Muscle of back (tissue), 13 donors: ENCODE data around the gene MT1B. TPM values are rescaled to one million over a fixed set of nuclear protein-coding genes. Genes with fewer than 3 reads are reported as not detected.
A peak's percentile ranks its signal among the peaks of the same experiment; 100 is the strongest.

ENCODE experiments used
- DNase-seq, 3 donors: peaks; one replicate each; pipeline versions ENCODE4 v3.0.0 to v3.0.0-alpha.2; 2013
- long read RNA-seq, 9 donors: transcript quantifications; one replicate each; lab custom pipeline, GENCODE V29; 2026
- polyA plus RNA-seq, 10 donors: library from polyadenylated mRNA; unstranded; fragments of 120-200 nt; gene quantifications; one replicate each; pipeline ENCODE4 v1.2.1, GENCODE V29; 2013; ENCODE audit not compliant: insufficient read length in 10 of 10

The MT1B gene
- under 1 TPM in 2 of 10 donors, not detected in 8; 0.38 to 0.46 TPM for polyA plus RNA-seq
- long read RNA-seq, donor 1: 0 reads
- long read RNA-seq, donor 2: 0 reads
- long read RNA-seq, donor 3: 0 reads
- long read RNA-seq, donor 4: 0 reads
- long read RNA-seq, donor 5: 0 reads
- long read RNA-seq, donor 6: 0 reads
- long read RNA-seq, donor 7: 0 reads
- long read RNA-seq, donor 8: 0 reads
- long read RNA-seq, donor 9: 0 reads

DNA sequence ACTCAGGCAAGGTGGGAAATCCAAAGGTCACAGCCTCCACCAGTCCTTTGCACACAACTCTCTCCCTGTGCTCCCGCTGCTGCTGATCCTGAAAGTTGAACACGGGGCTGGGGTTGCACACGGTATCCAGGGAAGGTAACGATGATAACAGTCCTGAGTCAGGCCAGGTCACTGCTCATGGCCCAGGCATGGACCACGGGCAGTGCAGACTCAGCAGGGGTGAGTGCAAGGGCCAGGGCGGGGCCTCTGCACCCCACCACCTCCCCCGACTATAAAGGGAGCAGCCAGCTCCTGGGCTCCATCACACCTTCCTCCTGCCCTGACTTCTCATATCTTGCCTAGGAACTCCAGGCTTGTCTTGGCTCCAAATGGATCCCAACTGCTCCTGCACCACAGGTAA lies at the start of gene MT1B:
Gene MT1B (plus strand): TSS at position 301 of the 400 bp plus-strand sequence. CDS start 68 bp downstream, at position 369.
- DNase-seq: no peak

DNA sequence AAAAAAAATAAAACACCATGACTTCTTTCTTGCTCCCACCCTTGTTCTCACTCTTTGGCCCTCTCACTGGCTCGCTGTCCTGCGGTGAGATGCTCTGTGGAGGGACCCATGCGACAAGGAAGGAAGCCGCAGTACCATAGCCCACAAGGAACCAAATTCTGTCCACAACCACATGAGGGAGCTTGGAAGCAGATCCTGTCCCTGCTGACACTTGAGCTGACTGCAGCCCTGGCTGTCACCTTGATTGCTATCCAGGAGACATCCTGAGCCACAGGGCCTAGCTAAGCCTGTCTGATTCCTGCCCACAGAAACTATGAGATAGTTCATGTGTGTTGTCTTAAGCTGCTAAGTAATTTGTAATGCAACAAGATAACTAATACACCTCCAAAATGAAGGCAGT lies 48.1 kb upstream of the MT1B start:
- peak in 2 of 3 donors; percentile 23 to 42 for DNase-seq

DNA sequence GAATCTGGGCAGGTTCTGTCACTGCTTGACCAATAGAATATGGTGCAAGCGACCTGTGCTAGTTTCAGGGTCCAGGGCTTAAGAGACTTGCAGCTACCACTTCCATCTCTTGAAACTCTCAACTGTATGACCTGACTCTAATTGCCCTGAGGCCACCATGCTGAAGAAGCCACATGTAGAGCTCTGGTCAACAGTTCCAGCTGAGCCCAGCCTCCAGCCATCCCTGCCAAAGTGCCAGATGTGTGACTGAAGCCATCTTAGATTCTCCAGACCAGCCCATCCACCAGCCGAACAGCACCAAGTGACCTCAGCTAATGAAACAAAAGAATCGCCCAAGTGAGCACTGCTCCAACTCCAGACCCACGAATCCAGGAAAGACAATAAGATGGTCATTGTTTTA lies 46.7 kb upstream of the MT1B start:
- no peak for DNase-seq

DNA sequence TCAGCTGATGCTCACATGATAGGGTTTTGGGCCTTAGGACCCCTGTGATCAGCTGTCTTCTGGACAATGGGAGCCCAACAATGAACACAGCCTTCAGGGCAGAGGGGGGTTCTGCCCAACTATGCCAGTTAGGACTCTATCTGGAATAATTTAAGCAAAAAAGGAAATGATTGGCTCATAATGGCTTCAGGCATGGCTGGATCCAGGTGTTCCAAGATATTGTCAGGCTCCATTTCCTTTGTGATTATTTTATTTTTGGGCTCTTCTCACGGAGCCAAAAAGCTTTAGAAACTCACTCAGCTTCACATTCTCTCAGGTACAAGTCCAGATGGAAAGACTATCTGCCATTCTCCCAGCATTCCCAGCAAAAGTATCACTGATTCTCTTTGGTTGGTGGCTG lies 46.2 kb upstream of the MT1B start:
- DNase-seq: no peak

DNA sequence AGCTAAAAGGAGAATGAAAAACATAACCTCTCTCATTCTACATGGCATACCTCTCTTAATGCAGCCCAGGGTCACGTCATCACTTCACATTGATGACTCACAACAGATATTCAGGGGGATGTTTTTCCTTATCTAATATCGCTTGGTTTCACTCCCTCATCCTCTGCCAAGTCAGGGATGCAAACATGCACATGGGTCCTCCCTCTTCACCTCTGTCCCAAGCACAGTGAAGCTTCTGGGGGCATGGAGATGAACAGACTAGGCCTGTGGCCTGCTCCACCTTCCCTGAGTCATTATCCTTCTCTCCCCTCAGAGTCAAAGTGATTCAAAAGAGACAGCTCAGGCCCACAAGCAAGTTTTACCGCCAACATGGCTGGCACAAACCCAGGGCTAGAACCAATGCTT lies 45.6 kb upstream of the MT1B start:
- DNase-seq: no peak

DNA sequence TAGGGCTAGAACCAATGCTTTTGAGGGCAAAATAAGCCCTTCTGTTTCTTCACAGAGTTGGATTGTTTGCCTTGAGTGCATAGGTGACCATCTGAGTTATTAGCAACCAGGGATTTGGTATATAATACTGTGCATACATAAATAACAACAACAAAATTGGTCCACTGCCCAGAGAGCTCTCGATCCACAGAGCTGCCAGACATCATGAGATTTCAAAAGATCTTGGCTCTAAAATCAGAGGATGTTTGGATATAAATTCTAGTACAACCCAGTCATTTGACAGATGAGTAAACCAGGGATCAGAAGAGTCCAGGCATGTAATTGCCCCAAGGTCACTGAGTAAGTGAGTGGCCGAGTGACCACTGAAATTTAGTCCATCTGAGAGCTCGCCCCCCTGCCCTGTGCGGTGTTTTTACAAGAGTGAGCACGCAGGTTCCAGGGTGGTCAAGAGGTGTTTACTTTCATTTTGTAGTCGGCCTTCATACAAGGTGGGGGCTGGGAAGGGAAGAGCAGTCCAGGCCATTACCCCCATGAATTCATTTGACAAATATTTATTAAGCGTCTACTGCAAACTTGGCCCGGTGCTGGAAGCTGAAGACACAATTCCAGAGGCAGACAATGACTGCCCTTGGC lies 45.1 kb upstream of the MT1B start:
- peak in 2 of 3 donors; percentile 61 to 88 for DNase-seq

DNA sequence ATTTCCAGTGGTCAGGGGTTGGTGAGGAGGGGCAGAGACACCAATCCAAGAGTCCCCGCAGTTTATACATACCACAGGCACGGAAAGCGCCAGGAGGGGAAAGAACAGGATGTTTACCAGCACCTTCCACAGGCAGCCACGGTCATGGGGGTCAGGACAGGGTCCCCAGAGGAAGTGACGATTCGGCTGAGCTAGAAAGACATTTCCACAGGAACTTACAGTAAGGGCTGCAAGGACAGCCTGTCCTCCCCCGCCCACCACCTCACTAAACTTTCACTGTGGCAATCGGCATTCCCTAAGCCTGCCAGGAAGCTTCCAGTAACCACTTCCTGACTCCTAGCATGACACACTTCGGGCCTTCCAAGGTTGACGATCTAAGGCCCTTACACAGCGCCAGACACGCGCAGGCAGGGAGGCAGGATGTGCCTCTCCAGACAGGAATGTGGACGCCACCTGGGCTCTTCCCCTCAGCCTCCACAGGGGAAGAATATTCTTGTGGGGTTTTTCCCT lies 44.5 kb upstream of the MT1B start:
- peak; percentile 65 to 94 (median 85) for DNase-seq

DNA sequence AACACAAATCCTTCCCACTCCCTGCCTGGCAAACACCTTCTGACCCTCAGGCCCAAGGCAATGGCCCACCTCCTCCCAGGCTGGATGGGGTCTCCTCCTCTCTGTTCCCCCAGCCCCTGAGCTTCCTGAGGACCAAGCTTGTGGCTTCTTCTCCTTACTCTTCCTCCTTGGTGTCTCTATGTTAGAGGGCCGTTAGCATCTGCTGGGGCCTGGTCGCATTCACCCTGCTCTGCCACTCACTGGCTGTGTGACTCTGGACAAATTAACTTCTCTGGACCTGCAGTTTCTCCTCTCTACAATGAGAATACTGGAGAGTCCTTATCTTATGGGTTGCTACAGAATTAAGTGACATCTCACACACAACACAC lies 44.0 kb upstream of the MT1B start:
- DNase-seq: no peak

DNA sequence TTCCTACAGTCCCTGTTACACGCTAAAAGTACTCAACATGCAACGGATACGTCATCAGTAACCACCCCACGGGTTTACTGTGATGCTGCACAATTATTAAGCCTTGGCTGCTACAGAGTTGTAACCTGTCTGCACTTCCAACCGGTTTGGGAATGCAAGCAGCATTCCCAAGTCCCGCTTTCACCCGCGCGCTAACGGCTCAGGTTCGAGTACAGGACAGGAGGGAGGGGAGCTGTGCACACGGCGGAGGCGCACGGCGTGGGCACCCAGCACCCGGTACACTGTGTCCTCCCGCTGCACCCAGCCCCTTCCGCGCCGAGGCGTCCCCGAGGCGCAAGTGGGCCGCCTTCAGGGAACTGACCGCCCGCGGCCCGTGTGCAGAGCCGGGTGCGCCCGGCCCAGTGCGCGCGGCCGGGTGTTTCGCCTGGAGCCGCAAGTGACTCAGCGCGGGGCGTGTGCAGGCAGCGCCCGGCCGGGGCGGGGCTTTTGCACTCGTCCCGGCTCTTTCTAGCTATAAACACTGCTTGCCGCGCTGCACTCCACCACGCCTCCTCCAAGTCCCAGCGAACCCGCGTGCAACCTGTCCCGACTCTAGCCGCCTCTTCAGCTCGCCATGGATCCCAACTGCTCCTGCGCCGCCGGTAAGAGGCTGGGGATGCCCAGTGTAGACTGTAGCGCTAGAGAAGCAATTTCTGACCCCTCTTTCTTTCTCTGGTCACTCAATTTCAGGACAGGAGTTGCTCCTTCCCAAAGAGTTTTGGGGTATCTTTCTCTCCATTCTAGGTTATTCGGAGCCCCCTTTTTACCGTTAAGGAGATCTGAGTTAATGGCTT lies 43.4 kb upstream of the MT1B start, which contains the start of gene MT2A:
Gene MT2A (plus strand): TSS at position 542 of the 833 bp plus-strand sequence. CDS start 72 bp downstream, at position 614.
- DNase-seq: peak; percentile 95 to 97 (median 95)

DNA sequence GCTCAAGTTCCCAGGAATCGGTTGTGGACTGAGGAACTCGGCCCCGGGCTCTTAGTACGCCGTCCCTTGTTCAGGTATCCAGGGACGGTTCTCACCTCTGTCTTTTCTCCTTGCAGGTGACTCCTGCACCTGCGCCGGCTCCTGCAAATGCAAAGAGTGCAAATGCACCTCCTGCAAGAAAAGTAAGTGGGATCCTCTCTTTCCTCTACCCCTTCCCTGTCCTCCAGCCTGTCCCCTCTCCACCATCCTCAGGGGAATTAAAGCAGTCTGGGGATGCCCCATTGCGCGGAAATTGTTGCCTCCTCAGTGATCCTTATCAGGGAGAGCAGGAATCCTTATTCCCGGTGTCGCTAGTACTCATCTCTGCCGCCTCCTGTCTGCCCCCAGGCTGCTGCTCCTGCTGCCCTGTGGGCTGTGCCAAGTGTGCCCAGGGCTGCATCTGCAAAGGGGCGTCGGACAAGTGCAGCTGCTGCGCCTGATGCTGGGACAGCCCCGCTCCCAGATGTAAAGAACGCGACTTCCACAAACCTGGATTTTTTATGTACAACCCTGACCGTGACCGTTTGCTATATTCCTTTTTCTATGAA lies 42.7 kb upstream of the MT1B start:
- no peak for DNase-seq

DNA sequence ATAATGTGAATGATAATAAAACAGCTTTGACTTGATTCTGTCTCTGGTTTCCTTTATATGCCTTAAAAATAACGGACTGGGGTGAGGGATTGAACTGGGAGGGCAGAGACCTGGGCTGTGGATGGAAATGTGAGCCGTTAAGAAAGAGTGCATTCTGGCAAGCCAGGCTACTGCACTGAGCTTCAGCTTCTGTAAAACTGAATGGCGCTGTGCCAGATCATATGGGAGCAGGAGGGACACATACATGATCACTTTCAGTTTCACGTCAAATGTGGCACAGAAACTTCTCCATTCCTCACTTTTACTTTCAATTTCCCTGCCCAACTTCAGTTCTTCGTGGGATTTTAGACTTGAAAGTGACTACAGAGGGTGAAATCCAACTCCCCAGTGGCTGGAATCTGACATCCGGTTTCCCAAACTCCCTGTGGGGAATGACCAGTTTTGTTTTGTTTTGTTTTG lies 42.2 kb upstream of the MT1B start:
- DNase-seq: peak in 2 of 3 donors; percentile 81 to 89

DNA sequence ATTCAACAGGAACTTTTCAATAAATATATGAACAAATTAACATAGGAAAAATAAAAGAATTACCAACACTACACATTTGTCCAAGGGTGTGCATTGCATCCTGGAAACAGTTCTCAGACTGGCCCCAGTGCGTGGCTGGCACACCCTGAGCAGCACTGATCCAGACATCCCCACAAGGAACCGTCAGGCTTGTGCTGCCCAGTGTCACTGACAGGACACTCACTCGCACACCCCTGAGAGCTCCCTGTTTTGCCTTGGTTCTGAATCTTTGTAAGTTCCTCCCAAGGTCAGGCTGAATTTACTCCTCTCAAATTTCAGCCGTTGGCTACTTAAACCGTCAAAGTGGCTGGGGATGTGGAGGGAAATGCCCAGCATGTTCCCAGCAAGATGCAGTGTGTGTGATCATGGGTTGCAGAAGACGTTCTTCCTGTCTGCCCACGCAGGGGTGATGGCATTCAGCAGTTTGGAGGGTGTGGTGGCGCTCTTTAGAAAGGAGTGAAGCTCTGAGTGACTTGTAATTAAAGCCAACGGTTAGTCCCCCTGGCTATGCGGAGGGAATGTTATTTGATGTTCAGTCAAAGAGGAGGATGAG lies 41.6 kb upstream of the MT1B start:
- DNase-seq: peak in 2 of 3 donors; percentile 22 to 56

DNA sequence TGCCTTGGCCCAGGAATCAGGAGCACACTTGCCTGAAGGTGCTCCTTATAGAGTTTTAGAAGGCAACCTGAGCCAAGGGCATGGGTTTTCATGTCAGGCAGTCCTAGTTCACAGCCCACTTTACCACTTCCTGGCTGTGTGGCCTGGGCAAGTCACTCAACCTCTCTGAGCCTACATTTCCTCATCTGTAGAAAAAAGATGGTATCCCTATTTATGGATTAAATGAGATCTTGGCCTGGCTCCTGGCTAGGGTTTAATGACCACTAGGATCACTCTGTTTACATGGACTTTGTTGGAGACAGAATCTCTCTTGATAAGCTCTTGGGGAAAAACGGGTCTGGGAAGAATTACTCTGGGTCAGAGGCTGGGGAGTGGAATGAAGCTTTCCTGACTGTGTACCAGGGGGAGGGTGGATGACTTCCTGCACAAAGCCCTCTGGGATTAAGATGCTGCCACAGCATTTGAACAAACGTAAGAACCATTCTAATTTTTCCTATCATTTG lies 41.0 kb upstream of the MT1B start:
- DNase-seq: peak in 1 of 3 donors; percentile 43

DNA sequence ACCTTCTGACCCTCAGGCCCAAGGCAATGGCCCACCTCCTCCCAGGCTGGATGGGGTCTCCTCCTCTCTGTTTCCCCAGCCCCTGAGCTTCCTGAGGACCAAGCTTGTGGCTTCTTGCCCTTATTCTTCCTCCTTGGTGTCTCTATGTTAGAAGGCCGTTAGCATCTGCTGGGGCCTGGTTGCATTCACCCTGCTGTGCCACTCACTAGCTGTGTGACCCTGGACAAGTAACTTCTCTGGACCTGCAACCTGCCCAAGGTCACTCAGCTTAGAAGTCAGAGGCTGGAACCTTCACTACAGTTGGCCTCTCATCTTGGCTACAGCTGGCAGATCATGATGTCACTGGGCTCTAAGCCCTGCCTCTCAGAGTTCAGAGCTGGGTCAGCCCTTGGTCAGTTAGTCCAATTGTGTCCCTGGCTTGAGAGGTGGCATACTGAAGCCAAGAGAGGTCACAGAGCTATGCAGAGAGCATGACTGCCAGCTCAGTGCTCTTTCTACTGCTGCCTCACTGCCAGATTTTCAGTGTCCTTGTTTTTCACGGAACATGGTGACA lies 40.3 kb upstream of the MT1B start:
- peak in 1 of 3 donors; percentile 37 for DNase-seq

DNA sequence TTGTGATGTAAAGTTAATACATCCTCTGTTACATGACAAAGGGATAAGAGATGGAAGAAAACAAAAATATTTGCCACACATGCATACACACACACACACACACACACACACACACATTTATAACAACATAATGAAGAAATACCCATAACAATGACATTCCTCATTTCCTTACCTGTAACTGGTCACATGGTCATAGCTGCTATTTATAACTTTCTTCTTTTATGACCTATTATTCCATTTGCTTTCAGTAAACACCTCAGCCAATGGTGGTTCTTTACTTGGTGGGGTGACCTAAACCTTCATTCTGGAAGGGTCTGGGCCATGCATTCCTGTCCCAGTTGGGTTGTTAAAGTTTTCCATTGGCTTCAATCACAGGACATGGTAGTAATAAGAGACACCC lies 38.0 kb upstream of the MT1B start:
- DNase-seq: no peak

DNA sequence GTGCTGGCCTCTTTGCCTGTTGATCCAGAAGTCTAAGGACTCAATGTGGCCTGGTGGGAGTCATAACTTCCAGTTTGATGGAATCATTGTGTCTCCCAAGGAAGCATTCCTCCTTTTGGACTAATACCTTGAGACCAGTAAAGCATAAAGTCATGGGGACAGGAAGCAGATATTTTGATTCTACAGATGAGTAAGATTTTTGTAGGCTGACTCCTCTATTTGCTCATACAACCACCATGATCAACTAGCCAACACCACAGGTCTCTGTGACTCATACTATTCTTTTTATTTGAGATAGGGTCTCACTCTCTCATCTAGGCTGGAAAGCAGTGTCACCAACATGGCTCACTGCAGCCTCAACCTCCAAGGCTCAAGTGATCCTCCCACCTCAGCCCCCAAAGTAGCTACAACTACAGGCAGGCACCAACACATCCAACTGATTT lies 37.1 kb upstream of the MT1B start:
- peak in 1 of 3 donors; percentile 55 for DNase-seq

DNA sequence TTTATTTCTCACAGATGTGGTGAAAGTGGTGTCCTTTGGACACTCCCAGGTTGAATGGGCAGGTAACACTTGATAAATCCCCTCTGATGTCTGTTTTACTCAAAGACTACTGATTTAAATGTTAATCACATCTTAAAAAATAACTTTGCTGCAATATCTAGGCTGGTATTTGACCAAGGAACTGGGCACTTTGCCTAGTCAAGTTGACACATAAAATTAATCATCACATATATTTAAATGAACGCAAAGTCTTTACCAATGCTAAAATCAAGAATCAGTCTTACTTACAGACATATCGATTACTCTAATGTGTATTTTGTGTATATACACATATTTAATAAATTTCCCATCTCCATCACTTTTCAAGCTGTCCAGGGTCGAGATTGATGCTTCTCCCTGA lies 36.3 kb upstream of the MT1B start:
- DNase-seq: no peak

DNA sequence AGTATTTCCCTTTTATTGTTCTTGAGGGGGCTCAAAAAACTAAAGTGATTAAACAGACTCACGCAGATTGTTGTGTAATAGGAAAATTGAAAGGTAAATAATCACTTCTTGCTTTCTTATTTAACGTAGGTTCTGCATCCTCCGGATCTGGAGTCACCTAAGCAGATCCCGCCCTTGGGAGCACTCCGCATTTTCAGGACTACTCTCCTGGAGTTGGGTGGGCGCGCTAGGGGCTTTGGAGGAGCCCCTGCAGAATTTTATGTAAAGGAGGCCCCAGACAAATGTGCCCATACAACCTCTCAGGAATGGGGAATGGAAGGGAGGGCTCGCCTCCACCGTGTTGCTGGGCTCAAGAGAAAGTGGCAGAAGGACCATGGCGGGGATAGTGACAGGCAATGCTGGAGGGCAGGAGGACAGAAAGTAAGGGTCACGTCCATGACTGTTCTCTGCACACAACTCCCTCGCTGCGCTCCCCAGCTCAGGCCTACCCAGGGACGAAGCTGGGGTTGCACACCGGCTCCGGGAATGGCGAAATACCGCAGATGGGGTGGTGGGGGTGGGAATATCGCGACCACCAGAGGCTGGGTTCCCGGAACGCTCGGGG lies 35.0 kb upstream of the MT1B start:
- DNase-seq: no peak

DNA sequence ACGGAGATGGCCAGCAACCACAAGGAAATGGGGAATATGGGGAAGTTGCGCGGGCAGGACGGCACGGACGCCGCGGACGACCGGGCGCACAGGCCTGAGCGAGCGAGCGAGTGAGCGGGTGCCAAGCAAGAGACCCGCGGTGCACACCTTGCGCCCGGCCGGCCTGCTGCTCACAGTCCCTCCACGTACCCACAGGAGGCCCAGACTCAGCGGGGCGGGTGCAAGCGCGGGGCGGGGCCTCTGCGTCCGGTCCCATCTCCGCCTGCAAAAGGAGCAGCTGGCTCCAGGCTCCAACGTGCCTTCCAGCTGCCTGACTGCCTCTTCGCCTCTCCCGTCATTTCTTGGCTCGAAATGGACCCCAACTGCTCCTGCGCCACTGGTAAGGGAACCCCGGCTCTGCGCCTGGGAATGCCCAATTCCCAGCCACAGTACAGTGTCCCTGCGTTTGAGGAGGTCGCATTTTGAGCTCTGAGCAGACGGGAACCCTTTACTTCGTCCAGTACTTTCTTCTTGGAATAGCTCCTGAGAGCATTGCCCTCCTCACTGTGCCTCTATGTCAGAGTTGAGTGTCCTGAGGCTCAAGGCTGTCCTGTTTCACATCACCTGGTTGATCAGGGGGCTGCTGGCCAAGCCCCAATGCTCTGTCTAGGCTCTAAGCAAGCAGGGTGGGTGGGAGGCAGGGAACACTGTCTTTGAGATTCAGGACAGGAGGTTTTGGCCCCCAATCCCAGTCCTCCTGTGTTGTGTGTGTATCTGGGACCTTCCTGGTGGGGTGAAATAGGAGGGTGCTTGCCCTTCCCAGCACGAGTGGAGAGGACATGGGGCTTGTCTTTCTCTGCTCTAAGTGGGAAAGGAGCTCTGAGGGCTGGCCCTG lies 34.2 kb upstream of the MT1B start:
- peak; percentile 64 to 85 (median 69) for DNase-seq
